T-helper 22 cell (primary cell): ENCODE measurements around the gene MARVELD1.

Source experiments
- DNase-seq: peaks from one replicate; pipeline ENCODE4 v3.0.0-alpha.2; 2020; ENCODE audit warnings: low read depth

The MARVELD1 gene

GRCh38 chr10:97723001-97723400 lies 9.5 kb downstream of the MARVELD1 start:
- no peak for DNase-seq

GRCh38 chr10:97724341-97724941 lies 10.9 kb downstream of the MARVELD1 start:
- no peak for DNase-seq

- DNase-seq, result no peak
Measured at GRCh38 chr10:97726636-97727178, 13.2 kb downstream of the MARVELD1 start.

GRCh38 chr10:97729014-97729413 lies 15.5 kb downstream of the MARVELD1 start:
- no peak for DNase-seq

GRCh38 chr10:97731346-97732051 lies 18.0 kb downstream of the MARVELD1 start:
- peak; percentile 25 for DNase-seq

GRCh38 chr10:97732052-97732359 lies 18.5 kb downstream of the MARVELD1 start:
- DNase-seq, result no peak

- no peak for DNase-seq
Measured at GRCh38 chr10:97733256-97733655, 19.7 kb downstream of the MARVELD1 start.

GRCh38 chr10:97734021-97734420 lies 20.5 kb downstream of the MARVELD1 start:
- no peak for DNase-seq

- no peak for DNase-seq
Measured at GRCh38 chr10:97736403-97736901, 22.9 kb downstream of the MARVELD1 start.

GRCh38 chr10:97736902-97737769 lies 23.6 kb downstream of the MARVELD1 start, which contains the start of gene ZFYVE27:
TSS of gene ZFYVE27 (plus strand) at chr10:97737128. CDS start at chr10:97738478, 1,350 bp downstream.
- peak; percentile 87 for DNase-seq

GRCh38 chr10:97737770-97738265 lies 24.3 kb downstream of the MARVELD1 start:
- no peak for DNase-seq

GRCh38 chr10:97738616-97739015 lies 25.1 kb downstream of the MARVELD1 start:
- DNase-seq, result no peak

GRCh38 chr10:97740613-97741012 lies 27.1 kb downstream of the MARVELD1 start:
- no peak for DNase-seq

GRCh38 chr10:97743169-97743943 lies 29.8 kb downstream of the MARVELD1 start:
- DNase-seq, result no peak

- DNase-seq, result no peak
Measured at GRCh38 chr10:97744405-97745035, 31.0 kb downstream of the MARVELD1 start.

GRCh38 chr10:97747573-97747972 lies 34.0 kb downstream of the MARVELD1 start:
- DNase-seq, result no peak

GRCh38 chr10:97748116-97748515 lies 34.6 kb downstream of the MARVELD1 start:
- no peak for DNase-seq

GRCh38 chr10:97752956-97753355 lies 39.4 kb downstream of the MARVELD1 start:
- DNase-seq, result no peak

GRCh38 chr10:97754726-97755125 lies 41.2 kb downstream of the MARVELD1 start:
- DNase-seq, result no peak

GRCh38 chr10:97755718-97756117 lies 42.2 kb downstream of the MARVELD1 start:
- no peak for DNase-seq

- no peak for DNase-seq
Measured at GRCh38 chr10:97757471-97757870, 43.9 kb downstream of the MARVELD1 start.
